GM18520 (cell line): Measurements from ENCODE around the gene RGS17.

Source experiments
- ATAC-seq: cut with Tn5 transposase; IDR thresholded peaks from one replicate; pipeline ENCODE4 v1.9.1; 2021; ENCODE audit not compliant: unreplicated experiment

Gene RGS17

DNA sequence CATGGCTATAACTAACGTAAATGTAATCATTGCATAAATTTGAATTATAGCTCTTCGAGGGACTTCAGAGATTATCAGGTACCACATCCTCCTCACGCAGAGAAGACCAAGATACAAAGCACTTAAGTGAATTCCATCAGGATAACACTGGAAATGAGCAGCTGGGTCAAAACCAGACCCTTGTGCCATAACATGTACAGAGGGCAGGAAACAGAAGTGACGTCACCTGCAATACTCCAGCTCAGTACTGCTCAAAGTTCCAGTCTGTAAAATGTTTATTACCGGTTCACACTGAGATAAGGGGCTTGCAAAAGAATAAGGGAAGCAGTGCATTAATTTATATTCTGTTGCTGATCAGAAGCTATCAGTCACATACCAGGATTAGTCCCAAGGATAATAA, 45.8 kb downstream of the RGS17 start:
- no peak for ATAC-seq

DNA sequence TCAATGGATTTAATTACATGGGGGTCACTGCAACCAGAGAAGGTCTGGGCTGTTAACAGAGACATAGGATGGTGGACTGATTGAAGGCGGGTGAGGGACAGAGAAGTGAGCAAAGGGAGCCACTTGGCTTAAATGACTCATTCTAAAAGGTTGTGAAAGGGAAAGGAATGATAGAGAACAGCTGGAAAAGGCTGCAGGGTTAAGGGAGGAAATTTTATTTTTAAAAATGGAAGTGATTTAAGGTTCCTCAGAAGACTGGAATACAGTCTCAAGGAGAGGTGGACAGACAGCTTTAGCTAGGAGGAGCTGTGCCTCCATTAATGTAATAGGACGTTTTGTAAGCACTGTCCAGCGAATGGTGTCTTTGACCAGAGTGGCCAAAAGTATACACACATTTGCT, 46.7 kb downstream of the RGS17 start:
- ATAC-seq, result no peak

DNA sequence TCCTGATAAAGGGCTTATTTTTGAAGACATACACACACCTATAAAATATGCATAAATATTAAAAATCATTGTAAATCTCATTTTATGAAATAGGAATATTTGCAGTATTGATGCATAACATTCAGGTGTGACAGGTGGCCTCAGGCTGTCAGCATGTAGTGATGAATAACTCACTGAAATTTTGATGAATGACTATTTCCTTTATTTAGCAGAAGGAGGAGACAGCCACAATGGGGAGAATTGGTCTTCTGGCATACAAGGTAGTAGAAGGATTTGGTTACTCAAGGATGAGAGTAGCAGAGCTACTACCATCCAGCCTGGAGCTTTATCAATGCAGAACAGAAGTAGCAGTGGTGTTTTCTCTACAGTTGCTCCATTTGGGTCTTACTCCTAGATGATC, 47.2 kb downstream of the RGS17 start:
- no peak for ATAC-seq

GRCh38 chr6:153081914-153082313, 49.2 kb downstream of the RGS17 start:
- no peak for ATAC-seq

DNA sequence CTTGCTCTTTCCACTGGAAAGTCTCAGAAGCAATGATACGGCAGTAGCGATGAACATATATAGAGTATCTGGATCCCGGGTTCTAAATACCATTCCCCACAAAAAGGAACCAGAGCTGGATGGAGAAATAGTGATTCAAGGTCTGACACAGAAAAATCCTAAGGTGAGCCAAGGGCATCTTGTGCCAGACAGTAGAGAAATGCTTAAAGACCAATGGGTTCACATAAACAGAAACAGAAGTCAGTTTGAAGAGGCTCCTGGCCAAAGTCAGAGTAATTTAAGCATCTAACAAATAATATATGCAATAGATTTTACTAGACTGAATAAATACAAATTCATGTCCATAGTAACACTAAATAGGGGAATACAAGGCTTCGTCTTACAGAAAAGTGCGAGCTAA, 54.7 kb downstream of the RGS17 start:
- no peak for ATAC-seq

GRCh38 chr6:153074761-153075160, 56.3 kb downstream of the RGS17 start:
- ATAC-seq, result no peak

- no peak for ATAC-seq
These were observed 57.2 kb downstream of the RGS17 start for GRCh38 chr6:153073841-153074240.

GRCh38 chr6:153070756-153071155, 60.3 kb downstream of the RGS17 start:
- ATAC-seq, result no peak

DNA sequence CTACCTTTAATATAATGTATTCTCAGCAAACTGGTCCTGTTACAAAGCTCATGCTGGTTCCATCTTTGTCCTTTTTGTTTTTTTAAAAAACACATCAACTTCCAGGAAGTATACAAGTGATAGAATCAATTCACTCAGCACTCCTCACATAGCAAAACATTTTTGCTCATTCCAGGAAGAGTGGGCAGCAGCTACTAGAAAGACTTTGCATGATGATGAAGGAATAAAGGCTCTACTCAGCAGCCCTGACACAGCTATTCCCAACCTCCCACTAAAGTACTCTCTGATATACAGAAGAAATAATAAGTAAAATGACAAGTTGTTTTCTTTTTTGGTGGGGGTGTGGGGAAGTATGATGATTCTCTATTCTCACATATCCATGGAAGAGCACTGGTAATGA, 61.2 kb downstream of the RGS17 start:
- ATAC-seq, result no peak

DNA sequence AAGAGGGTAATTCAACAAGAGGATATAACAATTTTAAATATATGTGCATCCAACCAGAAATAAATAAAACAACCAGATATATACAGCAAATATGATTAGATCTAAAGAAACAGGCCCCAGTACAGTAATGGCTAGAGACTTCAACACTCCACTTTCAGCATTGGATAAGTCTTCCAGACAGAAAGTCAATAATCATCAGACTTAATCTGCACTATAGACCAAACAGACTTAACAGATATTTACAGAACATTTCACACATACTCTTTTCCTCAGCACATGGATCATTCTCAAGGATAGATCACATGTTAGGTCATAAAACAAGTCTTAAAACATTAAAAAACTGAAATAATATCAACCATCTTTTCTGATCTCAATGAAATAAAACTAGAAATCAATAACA, 65.9 kb downstream of the RGS17 start:
- no peak for ATAC-seq

- no peak for ATAC-seq
These were observed 67.1 kb downstream of the RGS17 start for GRCh38 chr6:153063936-153064335.

- no peak for ATAC-seq
These were observed 68.6 kb downstream of the RGS17 start for GRCh38 chr6:153062516-153062915.

DNA sequence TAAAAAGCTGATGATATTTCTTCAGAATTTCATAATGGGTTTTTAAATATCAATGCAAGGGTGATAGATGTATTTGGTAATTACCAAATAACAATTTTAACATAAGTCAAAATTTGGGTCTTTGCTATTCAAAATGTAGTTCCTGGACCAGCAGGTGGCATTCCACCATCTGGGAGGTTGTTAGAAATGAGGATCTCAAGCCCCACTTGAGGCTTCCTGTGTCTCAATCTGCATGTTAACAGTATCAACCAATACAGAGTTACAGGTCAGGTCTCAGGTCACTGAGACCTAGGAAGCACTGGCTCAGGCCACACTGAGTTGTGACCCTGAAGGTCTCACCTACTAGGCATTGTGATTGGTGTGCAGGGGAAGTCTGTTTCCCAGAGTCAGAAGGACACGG, 71.3 kb downstream of the RGS17 start:
- ATAC-seq, result no peak

- no peak for ATAC-seq
These were observed 71.8 kb downstream of the RGS17 start for GRCh38 chr6:153059311-153059710.

GRCh38 chr6:153058909-153059308, 72.2 kb downstream of the RGS17 start:
- ATAC-seq, result no peak

DNA sequence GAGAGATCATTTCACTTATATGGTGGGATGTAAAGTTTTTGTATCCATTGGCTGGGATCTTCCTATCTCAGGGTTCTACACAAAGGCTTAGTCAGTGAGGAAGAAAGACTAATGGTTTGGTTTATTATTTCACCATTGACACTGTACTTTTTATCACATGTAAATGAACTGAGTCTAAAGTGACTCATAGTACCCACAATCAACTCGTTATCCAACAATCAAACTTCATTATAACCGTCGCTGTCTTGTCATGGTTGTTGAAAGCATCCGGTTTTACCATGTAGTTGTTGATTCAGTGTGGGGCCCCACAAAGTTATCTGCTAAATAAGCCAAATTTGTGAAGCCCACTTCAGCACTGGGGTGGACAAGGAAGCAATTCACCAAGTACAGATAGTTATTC, 72.8 kb downstream of the RGS17 start:
- no peak for ATAC-seq

GRCh38 chr6:153056308-153056707, 74.8 kb downstream of the RGS17 start:
- ATAC-seq, result no peak

DNA sequence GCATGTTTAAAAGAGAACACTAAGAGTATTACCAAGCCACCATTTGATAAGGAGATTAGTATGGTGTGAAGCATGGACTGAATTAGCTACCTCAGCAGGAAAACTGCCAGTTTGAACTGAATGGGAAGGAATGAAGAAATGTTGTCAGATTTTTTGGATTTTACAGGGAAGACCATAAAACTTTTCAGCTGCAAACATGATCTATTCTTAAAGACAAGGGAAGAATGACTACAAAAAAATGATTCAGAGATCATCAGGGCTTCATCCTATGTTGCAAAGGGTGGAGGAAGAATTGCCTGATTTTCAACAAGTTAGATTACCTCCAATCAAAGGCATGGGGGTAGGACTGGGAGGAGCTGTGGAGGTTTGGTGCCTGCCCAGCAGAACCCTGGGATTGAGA, 79.3 kb downstream of the RGS17 start:
- no peak for ATAC-seq

DNA sequence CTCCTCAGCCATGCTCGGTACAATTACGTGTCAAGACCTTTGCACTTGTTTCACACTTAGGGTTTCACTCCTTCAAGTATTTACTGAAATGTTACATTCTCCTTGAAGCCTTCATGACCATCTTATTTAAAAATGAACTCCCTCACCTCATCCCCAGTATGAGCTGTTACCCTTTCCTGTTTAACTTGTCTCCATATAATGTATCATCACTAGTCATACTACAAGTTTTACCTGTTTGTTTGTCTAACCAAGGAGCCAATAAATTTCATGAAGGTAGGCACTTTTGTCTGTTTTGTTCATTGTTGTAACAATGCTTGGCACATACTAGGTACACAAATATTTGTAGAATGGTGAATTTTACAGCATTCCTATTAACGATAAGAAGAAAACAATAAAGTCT, 82.5 kb downstream of the RGS17 start:
- ATAC-seq, result no peak

DNA sequence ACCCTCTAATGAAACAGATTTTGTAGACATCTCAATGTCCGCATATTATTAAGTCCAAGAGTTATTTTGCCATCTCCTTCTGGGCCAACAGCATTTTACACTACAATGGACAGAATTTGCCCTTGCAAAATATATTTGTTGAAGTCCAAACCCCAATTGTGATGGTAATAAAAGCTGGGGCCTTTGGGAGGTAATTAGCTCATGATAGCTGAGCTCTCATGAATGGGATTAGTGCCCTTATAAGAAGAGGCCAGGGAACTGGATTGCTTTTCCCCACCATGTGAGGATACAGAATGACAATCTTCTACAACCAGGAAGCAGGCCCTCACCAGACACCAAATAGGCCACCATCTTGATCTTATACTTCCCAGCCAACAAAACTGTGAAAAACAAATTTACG, 83.7 kb downstream of the RGS17 start:
- no peak for ATAC-seq

DNA sequence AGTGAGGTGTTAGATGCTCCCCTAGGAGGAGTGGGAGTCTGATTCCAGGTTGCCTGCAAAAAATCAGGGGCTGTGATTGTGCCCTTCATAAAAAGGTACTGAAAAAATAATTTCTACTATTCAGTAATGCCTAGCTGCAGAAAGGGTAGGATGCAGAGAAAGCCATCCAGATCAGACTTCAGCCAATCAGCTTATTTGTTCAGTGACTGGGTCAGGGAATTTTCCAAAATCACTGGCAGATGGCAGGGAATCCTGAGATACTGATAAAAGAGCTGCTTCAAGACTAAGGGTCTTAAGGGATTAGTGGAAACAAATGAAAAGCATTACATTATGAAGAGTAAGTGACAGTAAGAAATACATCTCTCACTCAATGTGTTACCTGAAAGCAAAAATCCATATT, 85.8 kb downstream of the RGS17 start:
- ATAC-seq, result no peak

DNA sequence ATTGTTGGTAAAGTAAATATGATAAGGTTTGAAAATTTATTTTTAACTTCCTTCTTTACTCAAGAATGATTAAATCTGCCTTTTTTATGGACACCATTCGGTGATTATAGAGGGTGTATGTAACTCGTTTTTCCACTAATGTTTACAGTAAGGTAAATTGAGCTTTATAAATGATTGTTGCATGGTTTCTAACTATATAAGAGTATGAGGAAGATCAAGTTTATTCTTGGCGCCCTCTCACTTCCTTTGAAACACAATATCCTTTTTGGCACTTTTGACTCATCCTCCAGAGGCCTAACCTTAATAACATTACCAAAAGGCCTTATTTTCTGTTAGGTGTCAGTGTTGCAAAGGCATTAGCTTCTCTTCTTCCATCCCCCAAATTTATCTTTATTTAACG, 86.8 kb downstream of the RGS17 start:
- ATAC-seq, result no peak

GRCh38 chr6:153043719-153044118, 87.4 kb downstream of the RGS17 start:
- no peak for ATAC-seq

GRCh38 chr6:153038378-153039057, 92.6 kb downstream of the RGS17 start:
- ATAC-seq, result no peak
